ENCODE results near the gene VAPB.
A peak's percentile ranks its signal among the peaks of the same experiment; 100 is the strongest.

VAPB gene

DNA sequence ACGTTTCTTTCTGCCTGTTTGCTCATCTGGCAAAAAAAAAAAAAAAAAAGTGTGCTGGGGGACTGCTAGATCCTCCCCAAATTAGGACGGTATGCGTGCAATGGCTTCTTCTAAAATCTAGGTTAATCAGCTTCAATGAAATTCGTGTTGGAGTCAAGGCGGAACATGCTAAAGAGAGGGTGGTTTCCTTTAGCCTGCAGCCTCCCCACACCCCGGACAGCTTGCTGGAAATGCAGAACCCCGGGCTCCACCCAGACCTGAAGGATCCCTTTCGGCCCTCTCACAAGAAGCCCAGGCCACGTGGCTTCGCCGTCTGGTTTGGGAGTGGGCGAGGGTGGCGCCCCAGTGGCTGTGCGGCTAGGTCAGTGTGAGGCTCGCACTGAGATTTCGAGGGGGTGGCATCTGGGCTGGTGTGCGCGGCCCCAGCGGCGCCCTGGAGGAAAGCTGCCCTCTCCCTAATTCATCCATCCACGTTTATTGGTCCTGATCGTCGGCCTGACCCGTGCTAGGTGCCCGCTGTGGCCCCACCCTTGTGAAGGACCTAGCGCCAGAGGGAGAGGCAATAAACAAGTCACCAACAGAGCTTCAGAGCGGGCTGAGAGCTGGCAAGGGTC lies 77.2 kb downstream of the VAPB start:
- no peak overlapping the region for H3K27ac ChIP-seq (replicated peaks)
- DNase-seq (ENCODE audit: low read depth in 1 of 2, low spot score in 1 of 2), result no peak
- TF ChIP-seq GABPA (IDR thresholded peaks at IDR 0.05; ENCODE audit: low read depth) (no peak), SPI1 (IDR thresholded peaks at IDR 0.05; ENCODE audit: borderline replicate concordance, low read depth) (no peak)
- TF ChIP-seq, protein P1, sequence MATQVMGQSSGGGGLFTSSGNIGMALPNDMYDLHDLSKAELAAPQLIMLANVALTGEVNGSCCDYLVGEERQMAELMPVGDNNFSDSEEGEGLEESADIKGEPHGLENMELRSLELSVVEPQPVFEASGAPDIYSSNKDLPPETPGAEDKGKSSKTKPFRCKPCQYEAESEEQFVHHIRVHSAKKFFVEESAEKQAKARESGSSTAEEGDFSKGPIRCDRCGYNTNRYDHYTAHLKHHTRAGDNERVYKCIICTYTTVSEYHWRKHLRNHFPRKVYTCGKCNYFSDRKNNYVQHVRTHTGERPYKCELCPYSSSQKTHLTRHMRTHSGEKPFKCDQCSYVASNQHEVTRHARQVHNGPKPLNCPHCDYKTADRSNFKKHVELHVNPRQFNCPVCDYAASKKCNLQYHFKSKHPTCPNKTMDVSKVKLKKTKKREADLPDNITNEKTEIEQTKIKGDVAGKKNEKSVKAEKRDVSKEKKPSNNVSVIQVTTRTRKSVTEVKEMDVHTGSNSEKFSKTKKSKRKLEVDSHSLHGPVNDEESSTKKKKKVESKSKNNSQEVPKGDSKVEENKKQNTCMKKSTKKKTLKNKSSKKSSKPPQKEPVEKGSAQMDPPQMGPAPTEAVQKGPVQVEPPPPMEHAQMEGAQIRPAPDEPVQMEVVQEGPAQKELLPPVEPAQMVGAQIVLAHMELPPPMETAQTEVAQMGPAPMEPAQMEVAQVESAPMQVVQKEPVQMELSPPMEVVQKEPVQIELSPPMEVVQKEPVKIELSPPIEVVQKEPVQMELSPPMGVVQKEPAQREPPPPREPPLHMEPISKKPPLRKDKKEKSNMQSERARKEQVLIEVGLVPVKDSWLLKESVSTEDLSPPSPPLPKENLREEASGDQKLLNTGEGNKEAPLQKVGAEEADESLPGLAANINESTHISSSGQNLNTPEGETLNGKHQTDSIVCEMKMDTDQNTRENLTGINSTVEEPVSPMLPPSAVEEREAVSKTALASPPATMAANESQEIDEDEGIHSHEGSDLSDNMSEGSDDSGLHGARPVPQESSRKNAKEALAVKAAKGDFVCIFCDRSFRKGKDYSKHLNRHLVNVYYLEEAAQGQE (IDR thresholded peaks at IDR 0.05; ENCODE audit: insufficient replicate concordance, low read depth), result no peak
- TF ChIP-seq, protein P2, sequence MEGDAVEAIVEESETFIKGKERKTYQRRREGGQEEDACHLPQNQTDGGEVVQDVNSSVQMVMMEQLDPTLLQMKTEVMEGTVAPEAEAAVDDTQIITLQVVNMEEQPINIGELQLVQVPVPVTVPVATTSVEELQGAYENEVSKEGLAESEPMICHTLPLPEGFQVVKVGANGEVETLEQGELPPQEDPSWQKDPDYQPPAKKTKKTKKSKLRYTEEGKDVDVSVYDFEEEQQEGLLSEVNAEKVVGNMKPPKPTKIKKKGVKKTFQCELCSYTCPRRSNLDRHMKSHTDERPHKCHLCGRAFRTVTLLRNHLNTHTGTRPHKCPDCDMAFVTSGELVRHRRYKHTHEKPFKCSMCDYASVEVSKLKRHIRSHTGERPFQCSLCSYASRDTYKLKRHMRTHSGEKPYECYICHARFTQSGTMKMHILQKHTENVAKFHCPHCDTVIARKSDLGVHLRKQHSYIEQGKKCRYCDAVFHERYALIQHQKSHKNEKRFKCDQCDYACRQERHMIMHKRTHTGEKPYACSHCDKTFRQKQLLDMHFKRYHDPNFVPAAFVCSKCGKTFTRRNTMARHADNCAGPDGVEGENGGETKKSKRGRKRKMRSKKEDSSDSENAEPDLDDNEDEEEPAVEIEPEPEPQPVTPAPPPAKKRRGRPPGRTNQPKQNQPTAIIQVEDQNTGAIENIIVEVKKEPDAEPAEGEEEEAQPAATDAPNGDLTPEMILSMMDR (IDR thresholded peaks at IDR 0.05; ENCODE audit: insufficient read depth, low read length), result no peak
- no peaks in the 10 kb centered on the region for H3K27me3 ChIP-seq (ENCODE audit: insufficient read depth, poor library complexity, severe bottlenecking)
- H3K4me3 ChIP-seq (replicated peaks; ENCODE audit: insufficient read depth, low read length), result no peak overlapping the region

- TF ChIP-seq, protein P2 (IDR thresholded peaks at IDR 0.05; ENCODE audit: insufficient read depth, low read length), result no peak
- TF ChIP-seq SPI1 (IDR thresholded peaks at IDR 0.05; ENCODE audit: borderline replicate concordance, low read depth) (no peak), GABPA (IDR thresholded peaks at IDR 0.05; ENCODE audit: low read depth) (no peak), POLR2AphosphoS5 (IDR thresholded peaks at IDR 0.05; ENCODE audit: low read depth) (no peak)
- TF ChIP-seq, protein P1 (IDR thresholded peaks at IDR 0.05; ENCODE audit: insufficient replicate concordance, low read depth), result no peak
- no peaks in the 10 kb centered on the region for H3K27me3 ChIP-seq (ENCODE audit: insufficient read depth, poor library complexity, severe bottlenecking)
Observed at GRCh38 chr20:58466729-58467571, 77.9 kb downstream of the VAPB start.

GRCh38 chr20:58467572-58468527 lies 78.8 kb downstream of the VAPB start:
- TF ChIP-seq POLR2AphosphoS5 (IDR thresholded peaks at IDR 0.05; ENCODE audit: low read depth), result no peak
- TF ChIP-seq SPI1 (IDR thresholded peaks at IDR 0.05; ENCODE audit: borderline replicate concordance, low read depth), result peak; percentile 23; the same call in 1 of the 2 replicates
- Histone ChIP-seq H3K4me3 (replicated peaks; ENCODE audit: insufficient read depth, low read length) (no peak overlapping the region), H3K27me3 (ENCODE audit: insufficient read depth, poor library complexity, severe bottlenecking) (no peaks in the 10 kb centered on the region), H3K27ac (replicated peaks) (no peak overlapping the region)
- DNase-seq (ENCODE audit: low read depth in 1 of 2, low spot score in 1 of 2), result no peak

More at GRCh38 chr20:58466729-58467571, 77.9 kb downstream of the VAPB start:
- no peak overlapping the region for H3K4me3 ChIP-seq (replicated peaks; ENCODE audit: insufficient read depth, low read length)
- no peak overlapping the region for H3K27ac ChIP-seq (replicated peaks)
- DNase-seq (ENCODE audit: low read depth in 1 of 2, low spot score in 1 of 2), result no peak
